Measurements from ENCODE around the gene ATP8B4. TPM values are rescaled to one million over a fixed set of nuclear protein-coding genes. Genes with fewer than 3 reads are reported as not detected.
A peak's percentile ranks its signal among the peaks of the same experiment; 100 is the strongest.

The ATP8B4 gene
- total RNA-seq, 1 experiment from 2014 or later = not detected

GRCh38 chr15:50042775-50043174 is 76.3 kb downstream of the ATP8B4 start:
- H3K9me3 ChIP-seq (ENCODE audit: low read length) = no peaks in the 10 kb centered on the region
- ChIA-PET CTCF (no interaction called here), POLR2A (ENCODE audit: unreplicated experiment) (no interaction called here)
- no peaks in the 10 kb centered on the region for H3K79me2 ChIP-seq (ENCODE audit: low read length)
- H4K20me1 ChIP-seq (ENCODE audit: low read length) = no peaks in the 10 kb centered on the region
- TF ChIP-seq EZH2 (IDR thresholded peaks at IDR 0.05; ENCODE audit: low read length, unreplicated experiment) (no peak), CTCF (conservative IDR thresholded peaks at IDR 0.05; ENCODE audit: low read depth, low read length) (no peak), EZH2phosphoT487 (IDR thresholded peaks at IDR 0.05; ENCODE audit: borderline replicate concordance, low read length) (no peak)
- no peaks in the 10 kb centered on the region for H3K27me3 ChIP-seq (ENCODE audit: low read length)
- H3K27ac ChIP-seq (ENCODE audit: low read length) = no peak overlapping the region
- intact Hi-C loops (cut with micrococcal nuclease) = no loop called here
- DNase-seq = no peak
- H3K4me1 ChIP-seq (ENCODE audit: insufficient read depth, low read length) = 0 out of 2 replicates have a peak, but pooled peaks cover 3% of the 10 kb centered on the region
- no peak overlapping the region for H2AFZ ChIP-seq (ENCODE audit: low read length)
- no peaks in the 10 kb centered on the region for H3K9me2 ChIP-seq (replicated peaks; ENCODE audit: low read length)
- H3K36me3 ChIP-seq (ENCODE audit: low read depth, low read length) = no peaks in the 10 kb centered on the region
- no peak overlapping the region for H3K4me3 ChIP-seq (ENCODE audit: low read length)
- no peak overlapping the region for H3K9ac ChIP-seq (ENCODE audit: low read length)
- ATAC-seq = no peak
- H3F3A ChIP-seq (ENCODE audit: low read length, unreplicated experiment) = no peaks in the 10 kb centered on the region
- BruUV-seq (replicated peaks) = no TSS peak
- no peak overlapping the region for H3K4me2 ChIP-seq (ENCODE audit: low read length)

GRCh38 chr15:50030456-50030855 is 88.6 kb downstream of the ATP8B4 start:
- Histone ChIP-seq H3K4me2 (ENCODE audit: low read length) (no peak overlapping the region), H3K27me3 (ENCODE audit: low read length) (no peaks in the 10 kb centered on the region), H3K36me3 (ENCODE audit: low read depth, low read length) (no peaks in the 10 kb centered on the region), H3K27ac (ENCODE audit: low read length) (no peak overlapping the region), H3K79me2 (ENCODE audit: low read length) (no peaks in the 10 kb centered on the region), H4K20me1 (ENCODE audit: low read length) (no peaks in the 10 kb centered on the region), H3K9ac (ENCODE audit: low read length) (no peak overlapping the region), H3K4me1 (ENCODE audit: insufficient read depth, low read length) (0 out of 2 replicates have a peak, but pooled peaks cover 4% of the 10 kb centered on the region), H3F3A (ENCODE audit: low read length, unreplicated experiment) (no peaks in the 10 kb centered on the region), H2AFZ (ENCODE audit: low read length) (no peak overlapping the region), H3K9me2 (replicated peaks; ENCODE audit: low read length) (no peaks in the 10 kb centered on the region), H3K4me3 (ENCODE audit: low read length) (no peak overlapping the region), H3K9me3 (ENCODE audit: low read length) (no peaks in the 10 kb centered on the region)
- DNase-seq (no peak), ATAC-seq (no peak)
- no TSS peak for BruUV-seq (replicated peaks)
- intact Hi-C loops (cut with micrococcal nuclease) = no loop called here
- CTCF ChIA-PET = no interaction called here
- TF ChIP-seq CTCF (conservative IDR thresholded peaks at IDR 0.05; ENCODE audit: low read depth, low read length) (no peak), EZH2phosphoT487 (IDR thresholded peaks at IDR 0.05; ENCODE audit: borderline replicate concordance, low read length) (no peak), EZH2 (IDR thresholded peaks at IDR 0.05; ENCODE audit: low read length, unreplicated experiment) (no peak)
- POLR2A ChIA-PET (ENCODE audit: unreplicated experiment) = no interaction called here

GRCh38 chr15:50028326-50028725 is 90.7 kb downstream of the ATP8B4 start:
- Histone ChIP-seq H4K20me1 (ENCODE audit: low read length) (no peaks in the 10 kb centered on the region), H3K27ac (ENCODE audit: low read length) (no peak overlapping the region), H3K4me1 (ENCODE audit: insufficient read depth, low read length) (0 out of 2 replicates have a peak, but pooled peaks cover 4% of the 10 kb centered on the region), H2AFZ (ENCODE audit: low read length) (no peak overlapping the region), H3K9me2 (replicated peaks; ENCODE audit: low read length) (no peaks in the 10 kb centered on the region), H3K27me3 (ENCODE audit: low read length) (no peaks in the 10 kb centered on the region), H3K79me2 (ENCODE audit: low read length) (no peaks in the 10 kb centered on the region), H3K9ac (ENCODE audit: low read length) (no peak overlapping the region), H3F3A (ENCODE audit: low read length, unreplicated experiment) (no peaks in the 10 kb centered on the region), H3K9me3 (ENCODE audit: low read length) (no peaks in the 10 kb centered on the region), H3K4me2 (ENCODE audit: low read length) (no peak overlapping the region), H3K4me3 (ENCODE audit: low read length) (no peak overlapping the region), H3K36me3 (ENCODE audit: low read depth, low read length) (no peaks in the 10 kb centered on the region)
- peak; percentile 61 for DNase-seq
- POLR2A ChIA-PET (ENCODE audit: unreplicated experiment) = no interaction called here
- no TSS peak for BruUV-seq (replicated peaks)
- CTCF ChIA-PET = interaction anchor here (0.7 kb wide), 2 partner anchors 71 to 354 kb away, joined by 3 read pairs; no protein-coding TSS in a partner anchor
- TF ChIP-seq CTCF (conservative IDR thresholded peaks at IDR 0.05; ENCODE audit: low read depth, low read length) (no peak), EZH2phosphoT487 (IDR thresholded peaks at IDR 0.05; ENCODE audit: borderline replicate concordance, low read length) (no peak), EZH2 (IDR thresholded peaks at IDR 0.05; ENCODE audit: low read length, unreplicated experiment) (no peak)
- intact Hi-C loops (cut with micrococcal nuclease) = no loop called here
- peak; percentile 74 for ATAC-seq

All from PC-3 (cell line).